Measurements from ENCODE around the gene PAX5. TPM values are rescaled to one million over a fixed set of nuclear protein-coding genes. Genes with fewer than 3 reads are reported as not detected.

Gene PAX5
- total RNA-seq, 3 donors from 2014 or later = 0.59 TPM; not detected in 2

DNA sequence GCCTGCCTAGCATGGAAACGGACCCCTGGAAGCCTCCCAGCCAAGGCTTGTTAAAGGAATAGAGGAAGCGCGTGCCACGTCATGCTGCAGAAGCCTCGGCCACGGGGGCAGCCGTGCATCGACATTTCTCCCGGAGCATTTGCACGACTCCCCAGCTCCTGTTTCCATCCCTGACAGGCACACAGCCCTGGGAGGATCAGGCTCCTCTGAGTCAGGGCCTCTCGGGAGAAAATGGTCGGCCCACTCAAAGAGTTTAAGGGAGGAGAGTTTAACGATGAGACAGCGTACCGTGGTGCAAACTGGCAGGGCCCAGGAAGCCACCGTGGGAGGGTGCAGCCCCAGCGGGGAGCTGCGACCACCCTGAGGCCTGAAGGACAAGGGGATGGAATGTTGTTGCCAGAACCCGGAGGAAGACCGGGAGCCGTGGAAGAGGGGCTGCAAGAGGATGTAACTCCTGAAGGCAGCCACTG lies 213.6 kb downstream of the PAX5 start:
- no peaks in the 10 kb centered on the region for H3K9me3 ChIP-seq
- DNase-seq (ENCODE audit: low spot score in 2 of 2) = no peak
- H3K27ac ChIP-seq = no peak overlapping the region
- TF ChIP-seq, protein P1, sequence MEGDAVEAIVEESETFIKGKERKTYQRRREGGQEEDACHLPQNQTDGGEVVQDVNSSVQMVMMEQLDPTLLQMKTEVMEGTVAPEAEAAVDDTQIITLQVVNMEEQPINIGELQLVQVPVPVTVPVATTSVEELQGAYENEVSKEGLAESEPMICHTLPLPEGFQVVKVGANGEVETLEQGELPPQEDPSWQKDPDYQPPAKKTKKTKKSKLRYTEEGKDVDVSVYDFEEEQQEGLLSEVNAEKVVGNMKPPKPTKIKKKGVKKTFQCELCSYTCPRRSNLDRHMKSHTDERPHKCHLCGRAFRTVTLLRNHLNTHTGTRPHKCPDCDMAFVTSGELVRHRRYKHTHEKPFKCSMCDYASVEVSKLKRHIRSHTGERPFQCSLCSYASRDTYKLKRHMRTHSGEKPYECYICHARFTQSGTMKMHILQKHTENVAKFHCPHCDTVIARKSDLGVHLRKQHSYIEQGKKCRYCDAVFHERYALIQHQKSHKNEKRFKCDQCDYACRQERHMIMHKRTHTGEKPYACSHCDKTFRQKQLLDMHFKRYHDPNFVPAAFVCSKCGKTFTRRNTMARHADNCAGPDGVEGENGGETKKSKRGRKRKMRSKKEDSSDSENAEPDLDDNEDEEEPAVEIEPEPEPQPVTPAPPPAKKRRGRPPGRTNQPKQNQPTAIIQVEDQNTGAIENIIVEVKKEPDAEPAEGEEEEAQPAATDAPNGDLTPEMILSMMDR (IDR thresholded peaks at IDR 0.05) = no peak
- TF ChIP-seq POLR2AphosphoS5 (IDR thresholded peaks at IDR 0.05) = no peak
- no peak for TF ChIP-seq POLR2A (IDR thresholded peaks at IDR 0.05)
- H3K4me1 ChIP-seq = no peaks in the 10 kb centered on the region
- H3K27me3 ChIP-seq = peaks cover 0 to 25% of the 10 kb centered on the region in 2 donors
- intact Hi-C loops (cut with DNase I; ENCODE audit: low total_unique reads) = no loop called here
- H3K36me3 ChIP-seq = no peaks in the 10 kb centered on the region
- H3K4me3 ChIP-seq = no peak overlapping the region

DNA sequence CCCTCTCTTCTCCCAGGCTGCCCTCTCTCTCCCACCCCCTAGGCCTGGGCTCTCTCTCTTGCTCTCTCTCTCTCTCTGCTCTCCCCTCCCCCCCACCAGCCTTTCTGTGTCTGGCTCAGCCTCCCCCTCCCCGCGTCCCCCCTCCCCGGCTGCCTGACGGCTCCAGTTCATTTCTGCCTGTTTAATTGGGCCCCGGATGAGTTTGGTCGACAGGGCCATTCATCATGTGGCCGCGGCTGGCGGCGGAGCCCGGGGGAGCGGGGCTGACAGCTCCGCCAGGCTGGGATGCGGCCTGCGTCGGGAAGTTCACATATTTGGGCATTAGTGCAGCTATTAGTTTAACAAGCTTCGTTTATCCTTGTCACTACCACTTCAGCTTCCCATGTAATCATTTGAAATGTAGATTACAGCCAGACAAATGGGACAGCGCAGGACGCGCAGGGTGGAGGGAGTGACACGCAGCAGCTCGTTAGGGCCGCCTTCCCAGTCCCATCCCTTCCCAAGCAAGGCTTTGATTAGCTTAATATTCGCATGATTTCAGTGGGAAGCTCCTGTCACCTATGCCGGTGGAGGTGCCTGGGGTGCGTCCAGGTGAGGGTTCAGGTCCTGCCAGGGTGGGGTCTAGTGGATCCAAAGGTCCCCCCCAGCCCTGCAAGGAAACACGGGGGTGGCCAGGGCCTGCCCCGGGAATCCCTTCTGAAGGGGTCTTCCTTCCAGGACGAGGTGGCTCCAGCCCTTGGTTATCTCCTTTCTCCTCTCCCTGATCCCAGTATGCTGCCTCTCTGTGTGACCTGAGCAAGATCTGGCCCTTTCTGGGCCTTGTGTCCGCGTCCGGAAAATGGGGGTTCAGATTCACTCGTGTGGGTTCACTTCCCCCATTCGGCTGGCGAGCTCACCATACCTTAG lies 214.8 kb downstream of the PAX5 start:
- no peaks in the 10 kb centered on the region for H3K36me3 ChIP-seq
- peak overlapping the region in 2 of 3 donors; percentile 4 to 20 for H3K4me3 ChIP-seq
- H3K4me1 ChIP-seq = no peaks in the 10 kb centered on the region
- H3K9me3 ChIP-seq = no peaks in the 10 kb centered on the region
- peaks cover 0 to 30% of the 10 kb centered on the region in 2 donors for H3K27me3 ChIP-seq
- TF ChIP-seq POLR2A (IDR thresholded peaks at IDR 0.05) (no peak), POLR2AphosphoS5 (IDR thresholded peaks at IDR 0.05) (no peak)
- TF ChIP-seq, protein P1 (IDR thresholded peaks at IDR 0.05) = no peak
- DNase-seq (ENCODE audit: low spot score in 2 of 2) = no peak
- intact Hi-C loops (cut with DNase I; ENCODE audit: low total_unique reads) = no loop called here
- no peak overlapping the region for H3K27ac ChIP-seq

DNA sequence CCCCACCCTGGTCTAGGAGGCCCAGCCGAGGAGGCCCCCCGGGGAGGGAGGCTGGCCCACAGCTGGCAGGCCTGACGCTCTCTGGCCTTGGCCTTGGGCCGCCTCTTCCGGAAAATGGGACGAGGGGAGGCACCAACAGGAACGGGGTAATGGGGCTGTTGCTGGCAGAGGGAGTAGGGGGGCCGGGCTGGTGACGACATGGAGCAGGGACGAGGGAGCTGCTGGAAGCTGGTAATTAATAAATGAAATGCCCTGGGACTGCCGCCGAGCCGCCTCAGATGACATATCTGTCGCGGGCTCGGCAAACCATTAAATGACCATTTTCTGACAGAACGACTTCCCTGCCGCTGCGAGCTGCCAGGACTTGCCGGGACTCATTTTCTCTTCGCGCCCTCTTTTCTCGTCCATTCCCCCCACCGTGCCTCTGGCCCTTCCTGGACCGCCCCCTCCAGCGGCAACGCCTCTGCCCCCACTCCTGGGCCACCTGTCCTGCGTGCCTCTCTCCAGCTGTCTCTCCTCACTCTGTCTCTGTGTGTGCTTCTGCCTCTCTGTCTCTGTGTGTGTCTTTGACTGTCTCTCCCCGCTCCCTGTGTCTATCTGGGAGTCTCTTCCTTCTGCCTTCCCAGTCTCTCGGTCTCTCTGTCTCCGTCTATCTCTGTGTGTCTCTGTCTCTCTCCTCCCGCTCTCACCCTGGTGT lies 215.7 kb downstream of the PAX5 start:
- peak overlapping the region; percentile 4 to 23 (median 20) for H3K4me3 ChIP-seq

DNA sequence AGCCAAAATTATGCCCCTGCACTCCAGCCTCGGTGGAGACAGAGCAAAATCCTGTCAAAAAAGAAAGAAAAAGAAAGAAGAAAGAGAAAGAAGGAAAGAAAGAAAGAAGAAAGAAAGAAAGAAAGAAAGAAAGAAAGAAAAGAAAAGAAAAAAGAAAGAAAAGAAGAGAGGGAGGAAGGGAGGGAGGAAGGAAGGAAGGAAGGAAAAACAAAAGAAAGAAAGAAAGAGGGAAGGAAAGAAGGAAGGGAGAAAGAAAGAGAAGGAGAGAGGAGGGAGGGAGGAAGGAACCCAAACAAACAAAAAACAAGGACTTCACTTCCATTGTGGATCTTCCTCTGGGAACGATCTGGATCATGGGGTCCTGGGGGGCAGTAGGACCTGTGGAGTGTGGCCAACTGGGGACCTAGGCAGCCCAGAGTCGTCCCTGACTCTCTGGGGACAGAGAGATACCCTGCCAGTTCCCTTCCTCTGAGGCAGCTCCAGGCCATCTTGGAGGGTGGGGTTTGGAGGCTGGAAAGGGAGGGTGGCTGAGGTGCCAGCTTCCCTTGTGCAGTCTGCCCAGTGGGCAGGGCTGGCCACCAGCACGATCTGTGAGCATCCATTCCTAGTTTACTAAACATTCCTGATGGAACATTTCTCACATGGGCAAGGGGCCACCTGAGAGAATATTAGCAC lies 216.8 kb downstream of the PAX5 start:
- Histone ChIP-seq H3K27ac (no peak overlapping the region), H3K9me3 (peaks cover 0 to 5% of the 10 kb centered on the region in 2 donors), H3K36me3 (no peaks in the 10 kb centered on the region), H3K27me3 (peaks cover 0 to 30% of the 10 kb centered on the region in 2 donors), H3K4me3 (no peak overlapping the region), H3K4me1 (no peaks in the 10 kb centered on the region)
- TF ChIP-seq, protein P1 (IDR thresholded peaks at IDR 0.05) = no peak
- TF ChIP-seq POLR2AphosphoS5 (IDR thresholded peaks at IDR 0.05) (no peak), POLR2A (IDR thresholded peaks at IDR 0.05) (no peak)
- intact Hi-C loops (cut with DNase I; ENCODE audit: low total_unique reads) = no loop called here
- no peak for DNase-seq (ENCODE audit: low spot score in 2 of 2)

More for the DNA sequence above, 215.7 kb downstream of the PAX5 start:
- H3K4me1 ChIP-seq = no peaks in the 10 kb centered on the region
- no peaks in the 10 kb centered on the region for H3K9me3 ChIP-seq
- H3K27me3 ChIP-seq = peaks cover 0 to 30% of the 10 kb centered on the region in 2 donors
- no peak for TF ChIP-seq POLR2AphosphoS5 (IDR thresholded peaks at IDR 0.05)
- DNase-seq (ENCODE audit: low spot score in 2 of 2) = no peak
- H3K36me3 ChIP-seq = no peaks in the 10 kb centered on the region
- intact Hi-C loops (cut with DNase I; ENCODE audit: low total_unique reads) = no loop called here
- no peak overlapping the region for H3K27ac ChIP-seq

DNA sequence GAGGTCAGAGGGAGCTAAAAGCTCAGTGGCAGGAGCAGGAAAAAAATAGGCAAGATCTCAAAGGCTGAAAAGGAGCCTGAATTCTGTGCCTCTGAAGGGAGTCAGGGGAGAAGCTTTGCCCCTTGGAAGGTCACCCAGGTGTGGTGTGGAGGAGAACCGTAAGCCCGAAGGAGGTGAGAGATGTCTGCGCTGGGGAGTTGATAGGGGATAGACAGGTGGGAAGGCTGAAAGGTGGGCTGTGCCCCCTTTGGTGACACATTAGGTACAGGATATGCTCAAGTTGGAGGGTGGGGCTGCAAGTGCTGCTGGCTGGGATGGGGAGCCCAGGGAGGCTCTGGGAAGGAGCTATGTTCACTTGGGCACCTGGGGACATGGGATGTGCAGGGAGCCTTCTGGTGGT lies 217.7 kb downstream of the PAX5 start:
- peaks cover 0 to 30% of the 10 kb centered on the region in 2 donors for H3K27me3 ChIP-seq
- no peak overlapping the region for H3K27ac ChIP-seq
- intact Hi-C loops (cut with DNase I; ENCODE audit: low total_unique reads) = no loop called here
- TF ChIP-seq POLR2A (IDR thresholded peaks at IDR 0.05) (no peak), POLR2AphosphoS5 (IDR thresholded peaks at IDR 0.05) (no peak)
- TF ChIP-seq, protein P1 (IDR thresholded peaks at IDR 0.05) = no peak
- no peaks in the 10 kb centered on the region for H3K4me1 ChIP-seq
- no peak overlapping the region for H3K4me3 ChIP-seq
- H3K36me3 ChIP-seq = no peaks in the 10 kb centered on the region
- no peak for DNase-seq (ENCODE audit: low spot score in 2 of 2)
- peaks cover 0 to 6% of the 10 kb centered on the region in 2 donors for H3K9me3 ChIP-seq

Data from breast epithelium (tissue), 4 donors.